ENCODE measurements around the gene CD34.

DNA sequence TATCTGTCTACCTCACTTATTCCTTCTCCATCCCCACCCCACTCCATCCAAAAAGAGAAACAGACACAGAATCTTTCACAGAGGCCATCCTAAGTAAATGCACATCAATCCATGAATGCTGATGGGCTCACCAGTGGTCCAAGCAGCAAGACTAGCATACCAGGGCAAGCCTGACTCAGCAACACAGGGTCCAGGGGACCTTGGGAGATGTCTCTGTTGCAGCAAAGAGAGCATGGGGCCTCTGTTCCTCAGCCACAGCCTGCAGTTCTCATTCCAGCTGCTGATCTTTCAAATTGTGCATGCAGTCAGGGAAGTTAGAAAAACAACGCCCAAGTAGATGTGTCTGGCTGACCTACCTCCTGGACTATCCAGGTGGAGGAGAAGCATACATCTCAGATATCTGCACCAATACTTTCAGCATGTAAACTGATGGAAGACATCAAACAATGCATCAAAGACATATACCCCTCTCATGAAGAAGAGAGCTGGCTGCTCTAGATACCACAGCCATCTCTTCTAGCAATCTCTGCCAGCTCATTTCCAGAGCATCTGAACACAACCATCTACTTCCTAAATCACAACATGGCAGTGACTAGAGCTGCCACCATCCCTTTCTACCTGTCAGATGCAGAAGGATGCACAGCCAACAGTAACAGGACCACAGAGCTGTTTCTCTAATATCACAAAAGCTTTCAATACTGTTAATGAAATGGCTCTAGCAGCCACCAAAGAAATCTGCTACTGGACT lies 54.5 kb downstream of the CD34 start:
- TF ChIP-seq TAF1 (IDR thresholded peaks at IDR 0.05; ENCODE audit: borderline replicate concordance, low read depth, low read length), result no peak
- TF ChIP-seq POLR2A (IDR thresholded peaks at IDR 0.05; ENCODE audit: low read depth, low read length), result no peak
- TF ChIP-seq POLR2AphosphoS5 (IDR thresholded peaks at IDR 0.05; ENCODE audit: low read depth, low read length), result no peak
